Keratinocyte (primary cell): Measurements from ENCODE around the gene ST3GAL6. TPM values are rescaled to one million over a fixed set of nuclear protein-coding genes. Genes with fewer than 3 reads are reported as not detected.

ENCODE experiments used
- DNase-seq: peaks from one replicate; pipeline ENCODE4 v3.0.0-alpha.2; 2011; ENCODE audit warnings: low read depth, missing footprints, low spot score
- FAIRE-seq: peaks from 2 replicates; lab custom pipeline; 2011; peaks lifted over from hg19 to GRCh38; lab: Jason Lieb, UNC
- H2AFZ ChIP-seq: 2 replicates; pipeline ENCODE4 v1.6.0; 2012; ENCODE audit warnings: low read length, control low read depth, inconsistent platforms; ENCODE audit not compliant: control insufficient read depth
- H3K27ac ChIP-seq: 2 replicates; pipeline ENCODE4 v1.5.1; 2011; ENCODE audit warnings: low read length; ENCODE audit not compliant: control insufficient read depth, insufficient read depth
- H3K27me3 ChIP-seq: 3 replicates; pipeline ENCODE4 v1.6.0; 2011; ENCODE audit warnings: low read length; ENCODE audit not compliant: control insufficient read depth, insufficient read depth; ENCODE audit errors: extremely low read depth
- H3K36me3 ChIP-seq, 2 experiments: 2 replicates in 1 of 2; 3 replicates in 1 of 2; pipeline ENCODE4 v1.5.1; 2011; ENCODE audit warnings: low read length in 2 of 2, mild to moderate bottlenecking in 1 of 2; ENCODE audit not compliant: control insufficient read depth in 2 of 2, insufficient read depth in 2 of 2; ENCODE audit errors: extremely low read depth in 1 of 2
- H3K4me1 ChIP-seq: 3 replicates; pipeline ENCODE4 v1.5.1; 2011; ENCODE audit warnings: low read length; ENCODE audit not compliant: control insufficient read depth, insufficient read depth; ENCODE audit errors: extremely low read depth
- H3K4me2 ChIP-seq: 3 replicates; pipeline ENCODE4 v1.6.0; 2011; ENCODE audit warnings: low read depth, low read length; ENCODE audit not compliant: control insufficient read depth, insufficient read depth; ENCODE audit errors: extremely low read depth
- H3K4me3 ChIP-seq, 3 experiments: fragments of 200-600 bp in 1 of 3; sonication (generic) in 1 of 3; 2 replicates in 2 of 3; 3 replicates in 1 of 3; pipeline ENCODE4 v1.5.1; 2011 to 2016; ENCODE audit warnings: low read length in 3 of 3, mild to moderate bottlenecking in 3 of 3, control low read depth in 2 of 3, inconsistent platforms in 1 of 3, low read depth in 1 of 3, mixed read lengths in 1 of 3, mixed run types in 1 of 3, moderate library complexity in 1 of 3; ENCODE audit not compliant: control insufficient read depth in 2 of 3, insufficient read depth in 2 of 3; ENCODE audit errors: extremely low read depth in 1 of 3
- H3K79me2 ChIP-seq: 2 replicates; pipeline ENCODE4 v1.6.0; 2012; ENCODE audit warnings: low read length; ENCODE audit not compliant: control insufficient read depth, insufficient read depth
- H3K9ac ChIP-seq: 3 replicates; pipeline ENCODE4 v1.6.0; 2011; ENCODE audit warnings: low read length; ENCODE audit not compliant: control insufficient read depth, insufficient read depth; ENCODE audit errors: extremely low read depth
- H3K9me1 ChIP-seq: 3 replicates; pipeline ENCODE4 v1.6.0; 2011; ENCODE audit warnings: low read length; ENCODE audit not compliant: control insufficient read depth, insufficient read depth; ENCODE audit errors: extremely low read depth
- H3K9me3 ChIP-seq: 2 replicates; pipeline ENCODE4 v1.5.1; 2012; ENCODE audit warnings: low read depth, low read length; ENCODE audit not compliant: control insufficient read depth
- H4K20me1 ChIP-seq: 3 replicates; pipeline ENCODE4 v1.6.0; 2011; ENCODE audit warnings: low read length; ENCODE audit not compliant: control insufficient read depth, insufficient read depth; ENCODE audit errors: extremely low read depth
- EZH2 ChIP-seq: IDR thresholded peaks from one replicate; pipeline ENCODE4 v1.6.1; 2012; ENCODE audit warnings: inconsistent platforms, mild to moderate bottlenecking, low read length, moderate library complexity
- dilution Hi-C: fragments of 300-500 bp; cut with MboI; formaldehyde crosslinking; loops from one replicate; pipeline ENCODE4 v1.7.0; 2020; ENCODE audit warnings: low sequenced_read_pairs; ENCODE audit not compliant: extremely low pct_ligation_motif_present
- polyA plus RNA-seq, 5 experiments: library from polyadenylated mRNA; depleted of rRNA in 3 of 5; stranded (reverse) in 3 of 5; stranded (forward) in 1 of 5; unstranded in 1 of 5; fragments of >200 nt; gene quantifications; 1 replicate in 1 of 5; 2 replicates in 3 of 5; 3 replicates in 1 of 5; pipeline versions ENCODE4 v1.2.1 to v1.2.3, GENCODE V29; 2011 to 2012; ENCODE audit warnings: missing spikeins in 2 of 5, low read depth in 1 of 5, low replicate concordance in 1 of 5
- TF ChIP-seq, protein P1 (sequence below), 3 experiments: IDR thresholded peaks in 1 of 3; conservative IDR thresholded peaks in 1 of 3; optimal IDR thresholded peaks in 1 of 3; 2 replicates in 2 of 3; 3 replicates in 1 of 3; pipeline versions ENCODE3 to v1.5.1; 2011; ENCODE audit warnings: low read length in 3 of 3, mild to moderate bottlenecking in 3 of 3, moderate library complexity in 2 of 3, control low read depth in 1 of 3, inconsistent platforms in 1 of 3; ENCODE audit not compliant: insufficient read depth in 2 of 3; ENCODE audit errors: extremely low read depth in 1 of 3

Gene ST3GAL6
- polyA plus RNA-seq, 1 donor (not counting 4 experiments of a cell fraction or from before 2014, with no cell fraction given): 5.3 TPM

DNA sequence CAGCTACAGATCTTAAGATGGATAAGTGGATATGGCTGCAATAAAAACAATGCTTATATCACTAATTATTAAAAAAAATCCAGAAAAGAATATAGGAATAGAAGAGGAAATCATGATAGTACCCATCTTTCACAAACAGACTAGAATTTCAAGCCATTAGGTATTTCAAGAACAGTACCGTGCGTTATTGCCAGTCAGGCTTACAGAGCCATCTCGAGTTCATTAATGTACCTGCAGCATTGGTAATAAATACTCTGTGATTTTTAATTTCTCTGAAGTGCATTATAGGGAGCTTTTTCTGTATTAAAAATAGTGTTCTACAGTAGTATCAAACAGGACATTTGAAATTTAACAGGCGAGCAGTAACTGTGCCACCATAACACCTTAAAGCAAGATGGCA is 35.7 kb downstream of the ST3GAL6 start:
- Histone ChIP-seq H3K4me2 (no peak overlapping the region), H3K4me3 (no peak overlapping the region), H3K27ac (no peak overlapping the region), H2AFZ (no peak overlapping the region), H3K36me3 (peaks cover 11 to 44% of the 10 kb centered on the region in 2 experiments), H3K79me2 (no peaks in the 10 kb centered on the region), H3K9me1 (no peaks in the 10 kb centered on the region), H3K9me3 (no peaks in the 10 kb centered on the region), H4K20me1 (peaks cover 8% of the 10 kb centered on the region), H3K9ac (no peak overlapping the region), H3K27me3 (no peaks in the 10 kb centered on the region), H3K4me1 (peaks cover 33% of the 10 kb centered on the region)
- FAIRE-seq (no peak), DNase-seq (no peak)
- TF ChIP-seq EZH2: no peak
- dilution Hi-C loops: loop anchor here (25.0 kb wide), 1 partner anchor 187 kb away; no protein-coding TSS in a partner anchor

DNA sequence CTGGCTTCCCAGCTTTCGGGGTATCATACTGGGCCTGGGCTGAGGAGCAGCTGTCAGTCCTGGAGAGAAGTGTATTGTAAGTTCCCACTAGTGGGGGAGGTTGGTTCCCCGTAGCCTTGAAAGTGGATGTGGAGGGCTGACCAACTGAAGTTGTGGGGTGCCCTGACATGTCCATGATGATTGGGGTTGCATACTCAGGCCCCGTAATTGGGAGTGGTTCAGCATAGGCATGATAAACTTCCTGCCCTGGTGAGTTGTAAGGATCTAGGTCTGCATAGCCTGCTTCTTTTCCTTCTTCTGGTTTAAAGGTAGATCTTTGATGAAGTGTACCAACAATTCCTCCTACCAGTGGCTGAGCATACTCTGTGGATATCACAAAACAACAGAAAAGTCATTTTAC is 36.3 kb downstream of the ST3GAL6 start:
- no peaks in the 10 kb centered on the region for H3K9me3 ChIP-seq
- H2AFZ ChIP-seq: no peak overlapping the region
- peak overlapping the region; percentile 26 for H3K27ac ChIP-seq
- H3K36me3 ChIP-seq: peaks cover 11 to 44% of the 10 kb centered on the region in 2 experiments
- H3K79me2 ChIP-seq: no peaks in the 10 kb centered on the region
- FAIRE-seq (peak; percentile 69), DNase-seq (peak; percentile 40)
- H4K20me1 ChIP-seq: peaks cover 8% of the 10 kb centered on the region
- H3K4me1 ChIP-seq: peaks cover 33% of the 10 kb centered on the region
- H3K9me1 ChIP-seq: no peaks in the 10 kb centered on the region
- peak overlapping the region in 1 of 3 experiments; percentile 19 for H3K4me3 ChIP-seq
- H3K9ac ChIP-seq: no peak overlapping the region
- dilution Hi-C loops: loop anchor here (25.0 kb wide), 1 partner anchor 187 kb away; no protein-coding TSS in a partner anchor
- no peak overlapping the region for H3K4me2 ChIP-seq
- no peaks in the 10 kb centered on the region for H3K27me3 ChIP-seq
- no peak for TF ChIP-seq EZH2
- TF ChIP-seq, protein P1, sequence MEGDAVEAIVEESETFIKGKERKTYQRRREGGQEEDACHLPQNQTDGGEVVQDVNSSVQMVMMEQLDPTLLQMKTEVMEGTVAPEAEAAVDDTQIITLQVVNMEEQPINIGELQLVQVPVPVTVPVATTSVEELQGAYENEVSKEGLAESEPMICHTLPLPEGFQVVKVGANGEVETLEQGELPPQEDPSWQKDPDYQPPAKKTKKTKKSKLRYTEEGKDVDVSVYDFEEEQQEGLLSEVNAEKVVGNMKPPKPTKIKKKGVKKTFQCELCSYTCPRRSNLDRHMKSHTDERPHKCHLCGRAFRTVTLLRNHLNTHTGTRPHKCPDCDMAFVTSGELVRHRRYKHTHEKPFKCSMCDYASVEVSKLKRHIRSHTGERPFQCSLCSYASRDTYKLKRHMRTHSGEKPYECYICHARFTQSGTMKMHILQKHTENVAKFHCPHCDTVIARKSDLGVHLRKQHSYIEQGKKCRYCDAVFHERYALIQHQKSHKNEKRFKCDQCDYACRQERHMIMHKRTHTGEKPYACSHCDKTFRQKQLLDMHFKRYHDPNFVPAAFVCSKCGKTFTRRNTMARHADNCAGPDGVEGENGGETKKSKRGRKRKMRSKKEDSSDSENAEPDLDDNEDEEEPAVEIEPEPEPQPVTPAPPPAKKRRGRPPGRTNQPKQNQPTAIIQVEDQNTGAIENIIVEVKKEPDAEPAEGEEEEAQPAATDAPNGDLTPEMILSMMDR (optimal IDR thresholded peaks at IDR 0.05 in 1 of 3, IDR thresholded peaks at IDR 0.05 in 1 of 3, conservative IDR thresholded peaks at IDR 0.05 in 1 of 3; ENCODE audit: extremely low read depth in 1 of 3, insufficient read depth in 2 of 3, low read length in 3 of 3): no peak

DNA sequence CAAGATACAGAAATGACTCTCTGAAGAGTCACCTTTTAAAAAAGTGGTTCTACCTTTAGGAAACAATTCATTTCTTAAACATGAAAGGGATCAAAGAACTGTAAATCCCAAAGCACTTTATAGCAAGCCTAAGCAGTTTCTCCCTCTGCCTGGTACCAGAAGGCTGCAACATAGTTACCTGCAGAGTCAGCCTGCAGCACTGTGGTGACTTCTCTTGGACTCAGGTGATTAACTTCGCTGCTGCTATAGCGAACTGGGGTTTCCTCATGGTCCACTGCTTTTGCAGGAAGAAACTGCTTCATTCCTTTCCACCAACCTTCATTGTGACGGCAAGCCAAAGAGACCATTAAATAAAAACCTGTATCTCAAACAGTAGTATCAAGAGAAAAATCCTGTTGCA is 37.3 kb downstream of the ST3GAL6 start:
- no peak overlapping the region for H3K9ac ChIP-seq
- no peaks in the 10 kb centered on the region for H3K9me3 ChIP-seq
- H3K9me1 ChIP-seq: no peaks in the 10 kb centered on the region
- H3K79me2 ChIP-seq: no peaks in the 10 kb centered on the region
- FAIRE-seq (no peak), DNase-seq (no peak)
- H3K27me3 ChIP-seq: no peaks in the 10 kb centered on the region
- H3K4me3 ChIP-seq: no peak overlapping the region
- dilution Hi-C loops: no loop called here
- H3K36me3 ChIP-seq: peaks cover 12 to 50% of the 10 kb centered on the region in 2 experiments
- H2AFZ ChIP-seq: no peak overlapping the region
- TF ChIP-seq, protein P1 (optimal IDR thresholded peaks at IDR 0.05 in 1 of 3, IDR thresholded peaks at IDR 0.05 in 1 of 3, conservative IDR thresholded peaks at IDR 0.05 in 1 of 3; ENCODE audit: extremely low read depth in 1 of 3, insufficient read depth in 2 of 3, low read length in 3 of 3): no peak
- no peak for TF ChIP-seq EZH2
- peaks cover 33% of the 10 kb centered on the region for H3K4me1 ChIP-seq
- no peak overlapping the region for H3K4me2 ChIP-seq
- peaks cover 8% of the 10 kb centered on the region for H4K20me1 ChIP-seq
- no peak overlapping the region for H3K27ac ChIP-seq
